Skeletal muscle satellite cell (primary cell): ENCODE data around the gene SATB2.

ENCODE experiments used
- H3K27me3 ChIP-seq: 2 replicates; pipeline ENCODE4 v1.7.0; 2013; ENCODE audit warnings: low read length; ENCODE audit not compliant: control insufficient read depth, insufficient read depth
- H3K36me3 ChIP-seq: 2 replicates; pipeline ENCODE4 v1.7.0; 2013; ENCODE audit warnings: mild to moderate bottlenecking, control low read depth, low read length; ENCODE audit not compliant: insufficient read depth
- H3K4me1 ChIP-seq: 2 replicates; pipeline ENCODE4 v1.7.0; 2013; ENCODE audit warnings: low read length; ENCODE audit not compliant: control insufficient read depth, insufficient read depth
- H3K4me2 ChIP-seq: 2 replicates; pipeline ENCODE4 v1.7.0; 2013; ENCODE audit warnings: mild to moderate bottlenecking, low read length
- H3K4me3 ChIP-seq: 2 replicates; pipeline ENCODE4 v1.7.0; 2013; ENCODE audit warnings: low read length
- H3K9ac ChIP-seq: 2 replicates; pipeline ENCODE4 v1.7.0; 2013; ENCODE audit warnings: mild to moderate bottlenecking, low read depth, low read length, moderate library complexity
- H3K9me3 ChIP-seq: replicated peaks from 2 replicates; pipeline ENCODE4 v1.7.0; 2013; ENCODE audit warnings: mild to moderate bottlenecking, control low read depth, low read length

SATB2 gene

GRCh38 chr2:199382091-199382490 is 75.6 kb downstream of the SATB2 start:
- Histone ChIP-seq H3K9ac (no peak overlapping the region), H3K36me3 (peaks cover 15% of the 10 kb centered on the region), H3K4me3 (no peak overlapping the region), H3K4me1 (peaks cover 17% of the 10 kb centered on the region), H3K4me2 (no peak overlapping the region), H3K27me3 (no peaks in the 10 kb centered on the region), H3K9me3 (no peaks in the 10 kb centered on the region)

GRCh38 chr2:199381531-199381930 is 76.2 kb downstream of the SATB2 start:
- Histone ChIP-seq H3K9ac (no peak overlapping the region), H3K4me3 (no peak overlapping the region), H3K4me2 (no peak overlapping the region), H3K4me1 (peaks cover 17% of the 10 kb centered on the region), H3K36me3 (peaks cover 19% of the 10 kb centered on the region), H3K27me3 (no peaks in the 10 kb centered on the region), H3K9me3 (no peaks in the 10 kb centered on the region)

GRCh38 chr2:199378948-199379650 is 78.6 kb downstream of the SATB2 start:
- Histone ChIP-seq H3K9ac (no peak overlapping the region), H3K4me2 (peak overlapping the region; percentile 2), H3K4me3 (no peak overlapping the region), H3K27me3 (no peaks in the 10 kb centered on the region), H3K4me1 (peaks cover 17% of the 10 kb centered on the region), H3K9me3 (no peaks in the 10 kb centered on the region), H3K36me3 (peaks cover 30% of the 10 kb centered on the region)

- Histone ChIP-seq H3K4me2 (peak overlapping the region; percentile 58), H3K4me1 (peaks cover 32% of the 10 kb centered on the region), H3K36me3 (peaks cover 16% of the 10 kb centered on the region), H3K9me3 (no peaks in the 10 kb centered on the region), H3K9ac (peak overlapping the region; percentile 62), H3K4me3 (peak overlapping the region; percentile 41), H3K27me3 (no peaks in the 10 kb centered on the region)
Observed at GRCh38 chr2:199370150-199370780, 87.5 kb downstream of the SATB2 start.

GRCh38 chr2:199366406-199366805 is 91.3 kb downstream of the SATB2 start:
- H3K4me3 ChIP-seq = no peak overlapping the region
- no peaks in the 10 kb centered on the region for H3K9me3 ChIP-seq
- no peaks in the 10 kb centered on the region for H3K27me3 ChIP-seq
- H3K4me2 ChIP-seq = no peak overlapping the region
- peaks cover 32% of the 10 kb centered on the region for H3K4me1 ChIP-seq
- no peak overlapping the region for H3K9ac ChIP-seq
- H3K36me3 ChIP-seq = no peaks in the 10 kb centered on the region

GRCh38 chr2:199364153-199364552 is 93.6 kb downstream of the SATB2 start:
- H3K36me3 ChIP-seq = no peaks in the 10 kb centered on the region
- H3K9me3 ChIP-seq = no peaks in the 10 kb centered on the region
- no peak overlapping the region for H3K4me3 ChIP-seq
- no peak overlapping the region for H3K4me2 ChIP-seq
- H3K27me3 ChIP-seq = no peaks in the 10 kb centered on the region
- H3K4me1 ChIP-seq = peaks cover 11% of the 10 kb centered on the region
- no peak overlapping the region for H3K9ac ChIP-seq

GRCh38 chr2:199356412-199356811 is 101.3 kb downstream of the SATB2 start:
- no peak overlapping the region for H3K9ac ChIP-seq
- no peaks in the 10 kb centered on the region for H3K4me1 ChIP-seq
- no peaks in the 10 kb centered on the region for H3K36me3 ChIP-seq
- no peak overlapping the region for H3K4me2 ChIP-seq
- H3K4me3 ChIP-seq = no peak overlapping the region
- H3K27me3 ChIP-seq = no peaks in the 10 kb centered on the region
- H3K9me3 ChIP-seq = no peaks in the 10 kb centered on the region

- H3K9ac ChIP-seq = no peak overlapping the region
Observed at GRCh38 chr2:199348871-199349270, 108.9 kb downstream of the SATB2 start.

GRCh38 chr2:199344012-199344411 is 113.7 kb downstream of the SATB2 start:
- Histone ChIP-seq H3K4me2 (no peak overlapping the region), H3K4me1 (peaks cover 15% of the 10 kb centered on the region), H3K9ac (no peak overlapping the region), H3K4me3 (no peak overlapping the region), H3K27me3 (no peaks in the 10 kb centered on the region), H3K9me3 (no peaks in the 10 kb centered on the region), H3K36me3 (peaks cover 23% of the 10 kb centered on the region)

More at GRCh38 chr2:199348871-199349270, 108.9 kb downstream of the SATB2 start:
- Histone ChIP-seq H3K9me3 (no peaks in the 10 kb centered on the region), H3K4me1 (no peaks in the 10 kb centered on the region), H3K36me3 (peaks cover 23% of the 10 kb centered on the region), H3K27me3 (no peaks in the 10 kb centered on the region), H3K4me2 (no peak overlapping the region), H3K4me3 (no peak overlapping the region)

- peaks cover 11% of the 10 kb centered on the region for H3K36me3 ChIP-seq
- H3K4me1 ChIP-seq = peaks cover 15% of the 10 kb centered on the region
Observed at GRCh38 chr2:199342334-199342733, 115.4 kb downstream of the SATB2 start.

GRCh38 chr2:199341123-199341522 is 116.6 kb downstream of the SATB2 start:
- no peak overlapping the region for H3K4me3 ChIP-seq
- no peaks in the 10 kb centered on the region for H3K9me3 ChIP-seq
- no peak overlapping the region for H3K4me2 ChIP-seq
- H3K27me3 ChIP-seq = no peaks in the 10 kb centered on the region
- peaks cover 4% of the 10 kb centered on the region for H3K36me3 ChIP-seq
- H3K9ac ChIP-seq = no peak overlapping the region
- peaks cover 18% of the 10 kb centered on the region for H3K4me1 ChIP-seq

More at GRCh38 chr2:199342334-199342733, 115.4 kb downstream of the SATB2 start:
- no peak overlapping the region for H3K4me3 ChIP-seq
- no peak overlapping the region for H3K9ac ChIP-seq
- H3K4me2 ChIP-seq = no peak overlapping the region
- H3K27me3 ChIP-seq = no peaks in the 10 kb centered on the region
- no peaks in the 10 kb centered on the region for H3K9me3 ChIP-seq
